Measurements from ENCODE around the gene FAM169A.
"Not testable (repeated sequence)": the region's sequence is repeated elsewhere in the genome, so short reads cannot be mapped to it uniquely, and the experiment has no call there.

The FAM169A gene

GRCh38 chr5:74766849-74767578 is 99.2 kb downstream of the FAM169A start, which contains the start of the genes GFM2 and NSA2:
GFM2 (minus strand) TSS chr5:74767117; CDS start chr5:74763742, 3,375 bp downstream.
NSA2 (plus strand) TSS chr5:74767249; CDS start chr5:74767361, 112 bp downstream.
- TF ChIP-seq EZH2 (IDR thresholded peaks at IDR 0.05) (no peak), POLR2AphosphoS5 (IDR thresholded peaks at IDR 0.05; ENCODE audit: borderline replicate concordance, low read depth, low read length) (peak; percentile 86)
- peak; percentile 88 for DNase-seq (ENCODE audit: low read depth, low spot score)
- H3K9ac ChIP-seq (ENCODE audit: insufficient read length) = peak within 1 kb of the TSS; percentile 91
- H3K36me3 ChIP-seq (ENCODE audit: insufficient read depth, low read length) = peaks cover 42% of the 10 kb centered on the region
- no peaks in the 10 kb centered on the region for H3K9me3 ChIP-seq (ENCODE audit: low read depth, low read length)
- peak within 1 kb of the TSS; percentile 100 for H3K4me3 ChIP-seq
- H3K27ac ChIP-seq = peak within 1 kb of the TSS; percentile 52; the same call in 1 of the 2 replicates

- peaks cover 44% of the 10 kb centered on the region for H3K36me3 ChIP-seq (ENCODE audit: insufficient read depth, low read length)
- TF ChIP-seq POLR2AphosphoS5 (IDR thresholded peaks at IDR 0.05; ENCODE audit: borderline replicate concordance, low read depth, low read length) (no peak), FOXP2 (optimal IDR thresholded peaks at IDR 0.05; ENCODE audit: control extremely low read depth, extremely low read length, insufficient read depth) (no peak), EZH2 (IDR thresholded peaks at IDR 0.05) (no peak)
- peak overlapping the region; percentile 91 for H3K9ac ChIP-seq (ENCODE audit: insufficient read length)
- DNase-seq (ENCODE audit: low read depth, low spot score) = peak; percentile 30
- H3K4me3 ChIP-seq = peak overlapping the region; percentile 100
- no peak overlapping the region for H3K27ac ChIP-seq
- H3K9me3 ChIP-seq (ENCODE audit: low read depth, low read length) = no peaks in the 10 kb centered on the region
Observed at GRCh38 chr5:74766418-74766848, 99.8 kb downstream of the FAM169A start.

GRCh38 chr5:74765929-74766328 is 100.3 kb downstream of the FAM169A start:
- Histone ChIP-seq H3K9me3 (ENCODE audit: low read depth, low read length) (no peaks in the 10 kb centered on the region), H3K36me3 (ENCODE audit: insufficient read depth, low read length) (peaks cover 44% of the 10 kb centered on the region), H3K9ac (ENCODE audit: insufficient read length) (peak overlapping the region; percentile 91), H3K27ac (no peak overlapping the region), H3K4me3 (peak overlapping the region; percentile 100)
- no peak for DNase-seq (ENCODE audit: low read depth, low spot score)
- TF ChIP-seq POLR2AphosphoS5 (IDR thresholded peaks at IDR 0.05; ENCODE audit: borderline replicate concordance, low read depth, low read length) (no peak), EZH2 (IDR thresholded peaks at IDR 0.05) (no peak), FOXP2 (optimal IDR thresholded peaks at IDR 0.05; ENCODE audit: control extremely low read depth, extremely low read length, insufficient read depth) (no peak)

- H3K9ac ChIP-seq (ENCODE audit: insufficient read length) = peak overlapping the region; percentile 59
- no peak overlapping the region for H3K27ac ChIP-seq
- H3K4me3 ChIP-seq = peak overlapping the region; percentile 100; the same call in 1 of the 2 replicates
- no peak for TF ChIP-seq EZH2 (IDR thresholded peaks at IDR 0.05)
- TF ChIP-seq POLR2AphosphoS5 (IDR thresholded peaks at IDR 0.05; ENCODE audit: borderline replicate concordance, low read depth, low read length) = no peak
- no peak for TF ChIP-seq FOXP2 (optimal IDR thresholded peaks at IDR 0.05; ENCODE audit: control extremely low read depth, extremely low read length, insufficient read depth)
- H3K36me3 ChIP-seq (ENCODE audit: insufficient read depth, low read length) = peaks cover 43% of the 10 kb centered on the region
- H3K9me3 ChIP-seq (ENCODE audit: low read depth, low read length) = no peaks in the 10 kb centered on the region
- no peak for DNase-seq (ENCODE audit: low read depth, low spot score)
Observed at GRCh38 chr5:74765201-74765600, 101.0 kb downstream of the FAM169A start.

GRCh38 chr5:74763504-74763903 is 102.7 kb downstream of the FAM169A start:
- peaks cover 42% of the 10 kb centered on the region for H3K36me3 ChIP-seq (ENCODE audit: insufficient read depth, low read length)
- H3K9me3 ChIP-seq (ENCODE audit: low read depth, low read length) = no peaks in the 10 kb centered on the region
- no peak overlapping the region for H3K27ac ChIP-seq
- TF ChIP-seq FOXP2 (optimal IDR thresholded peaks at IDR 0.05; ENCODE audit: control extremely low read depth, extremely low read length, insufficient read depth) (no peak), POLR2AphosphoS5 (IDR thresholded peaks at IDR 0.05; ENCODE audit: borderline replicate concordance, low read depth, low read length) (no peak)
- DNase-seq (ENCODE audit: low read depth, low spot score) = no peak
- no peak overlapping the region for H3K4me3 ChIP-seq
- no peak overlapping the region for H3K9ac ChIP-seq (ENCODE audit: insufficient read length)

GRCh38 chr5:74762599-74762998 is 103.6 kb downstream of the FAM169A start:
- Histone ChIP-seq H3K27ac (no peak overlapping the region), H3K36me3 (ENCODE audit: insufficient read depth, low read length) (peaks cover 51% of the 10 kb centered on the region), H3K4me3 (no peak overlapping the region), H3K9ac (ENCODE audit: insufficient read length) (no peak overlapping the region), H3K9me3 (ENCODE audit: low read depth, low read length) (no peaks in the 10 kb centered on the region)
- TF ChIP-seq EZH2 (IDR thresholded peaks at IDR 0.05) (no peak), POLR2AphosphoS5 (IDR thresholded peaks at IDR 0.05; ENCODE audit: borderline replicate concordance, low read depth, low read length) (no peak), FOXP2 (optimal IDR thresholded peaks at IDR 0.05; ENCODE audit: control extremely low read depth, extremely low read length, insufficient read depth) (no peak)
- DNase-seq (ENCODE audit: low read depth, low spot score) = no peak

- peaks cover 64% of the 10 kb centered on the region for H3K36me3 ChIP-seq (ENCODE audit: insufficient read depth, low read length)
- TF ChIP-seq EZH2 (IDR thresholded peaks at IDR 0.05) = no peak
- no peak for TF ChIP-seq POLR2AphosphoS5 (IDR thresholded peaks at IDR 0.05; ENCODE audit: borderline replicate concordance, low read depth, low read length)
- TF ChIP-seq FOXP2 (optimal IDR thresholded peaks at IDR 0.05; ENCODE audit: control extremely low read depth, extremely low read length, insufficient read depth) = no peak
Observed at GRCh38 chr5:74761241-74761640, 104.9 kb downstream of the FAM169A start.

GRCh38 chr5:74748742-74749141 is 117.4 kb downstream of the FAM169A start:
- not testable (repeated sequence) for H3K9me3 ChIP-seq (ENCODE audit: low read depth, low read length); H3K4me3 ChIP-seq; H3K27ac ChIP-seq; DNase-seq (ENCODE audit: low read depth, low spot score); H3K9ac ChIP-seq (ENCODE audit: insufficient read length)
- peaks cover 66% of the 10 kb centered on the region for H3K36me3 ChIP-seq (ENCODE audit: insufficient read depth, low read length)

More at GRCh38 chr5:74761241-74761640, 104.9 kb downstream of the FAM169A start:
- Histone ChIP-seq H3K4me3 (no peak overlapping the region), H3K27ac (no peak overlapping the region), H3K9me3 (ENCODE audit: low read depth, low read length) (0 out of 2 replicates have a peak, but pooled peaks cover under 1% of the 10 kb centered on the region), H3K9ac (ENCODE audit: insufficient read length) (no peak overlapping the region)
- DNase-seq (ENCODE audit: low read depth, low spot score) = no peak
